Neuron (in vitro differentiated cells): ENCODE results near the gene EPHA4.

Experiments used
- H2AFZ ChIP-seq: one replicate; pipeline ENCODE4 v1.6.1; 2013; ENCODE audit warnings: low read depth, mild to moderate bottlenecking, inconsistent platforms, low read length, moderate library complexity
- H3K27me3 ChIP-seq: one replicate; pipeline ENCODE4 v1.6.1; 2013; ENCODE audit warnings: low read length; ENCODE audit not compliant: insufficient read depth
- H3K36me3 ChIP-seq: one replicate; pipeline ENCODE4 v1.6.1; 2013; ENCODE audit warnings: low read length; ENCODE audit not compliant: insufficient read depth
- H3K4me1 ChIP-seq: one replicate; pipeline ENCODE4 v1.6.1; 2013; ENCODE audit warnings: low read length; ENCODE audit not compliant: insufficient read depth
- H3K4me3 ChIP-seq: 2 replicates; pipeline ENCODE4 v1.5.1; 2013; ENCODE audit warnings: mild to moderate bottlenecking, low read length, moderate library complexity
- H3K9me3 ChIP-seq: one replicate; pipeline ENCODE4 v1.6.1; 2013; ENCODE audit warnings: low read length

EPHA4 gene

DNA sequence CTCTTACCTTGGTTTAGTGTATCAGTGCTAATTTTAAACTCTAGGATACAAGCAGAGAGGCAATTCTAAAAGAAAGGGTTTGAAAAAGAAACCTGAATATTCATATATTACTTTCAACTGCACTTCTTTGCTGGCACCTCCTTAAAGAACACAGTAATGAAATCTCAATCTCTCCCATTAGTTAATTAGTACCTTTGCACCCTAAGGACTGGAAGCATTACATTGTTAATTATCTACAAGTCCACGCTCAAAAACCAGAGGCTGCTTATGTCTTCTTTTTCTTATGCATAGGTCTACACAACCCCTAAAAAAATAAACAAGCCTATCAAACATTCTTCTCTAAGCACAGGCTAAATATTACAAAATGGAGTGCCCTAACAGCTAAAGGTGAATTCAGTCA, 20.2 kb downstream of the EPHA4 start:
- Histone ChIP-seq H3K36me3 (no peaks in the 10 kb centered on the region), H3K4me3 (no peak overlapping the region), H2AFZ (no peak overlapping the region), H3K27me3 (no peaks in the 10 kb centered on the region), H3K9me3 (peaks cover 2% of the 10 kb centered on the region), H3K4me1 (peaks cover 44% of the 10 kb centered on the region)

GRCh38 chr2:221549143-221549542, 23.0 kb downstream of the EPHA4 start:
- no peaks in the 10 kb centered on the region for H3K36me3 ChIP-seq
- H3K4me1 ChIP-seq = peaks cover 26% of the 10 kb centered on the region
- H2AFZ ChIP-seq = no peak overlapping the region
- no peaks in the 10 kb centered on the region for H3K27me3 ChIP-seq
- H3K4me3 ChIP-seq = no peak overlapping the region
- peaks cover 2% of the 10 kb centered on the region for H3K9me3 ChIP-seq

DNA sequence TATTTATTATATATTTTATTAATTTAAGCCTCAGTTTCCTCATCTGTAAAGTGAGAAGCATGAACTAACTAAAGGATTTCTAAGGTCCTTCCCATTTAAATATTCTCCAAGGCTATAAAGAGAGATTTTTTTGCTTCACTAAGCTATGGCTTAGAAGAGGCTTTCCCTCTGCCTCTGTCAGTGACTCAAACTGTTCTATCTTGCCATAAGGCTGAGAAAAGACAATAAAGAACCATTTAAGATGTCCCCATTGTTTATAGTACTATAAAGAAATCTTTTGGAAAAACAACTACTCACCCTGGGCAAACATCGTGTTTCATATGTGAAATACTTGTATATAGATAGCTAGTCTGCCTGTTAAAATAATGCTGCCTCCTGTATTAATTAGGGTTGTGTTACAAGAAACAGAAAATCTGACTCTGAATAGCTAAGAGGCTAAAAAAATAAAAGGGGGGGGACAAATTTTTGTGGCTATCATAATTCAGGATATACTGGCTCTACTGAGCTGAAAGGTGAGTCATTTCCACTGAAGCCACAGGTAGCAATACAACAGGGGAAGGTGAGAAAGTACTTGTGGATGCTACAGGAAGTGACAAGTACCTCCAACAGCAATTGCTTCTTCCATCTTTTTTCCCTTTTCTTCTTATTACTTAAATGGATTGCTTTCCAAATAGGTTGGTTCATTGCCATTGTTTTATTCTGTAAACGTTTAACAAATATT, 25.4 kb downstream of the EPHA4 start:
- Histone ChIP-seq H3K4me1 (peaks cover 1% of the 10 kb centered on the region), H2AFZ (no peak overlapping the region), H3K27me3 (no peaks in the 10 kb centered on the region), H3K4me3 (no peak overlapping the region), H3K9me3 (peaks cover 2% of the 10 kb centered on the region), H3K36me3 (no peaks in the 10 kb centered on the region)

- Histone ChIP-seq H3K27me3 (no peaks in the 10 kb centered on the region), H2AFZ (no peak overlapping the region), H3K4me3 (no peak overlapping the region), H3K4me1 (no peaks in the 10 kb centered on the region), H3K36me3 (no peaks in the 10 kb centered on the region), H3K9me3 (no peaks in the 10 kb centered on the region)
Measured at GRCh38 chr2:221541131-221541735, 30.9 kb downstream of the EPHA4 start.

- Histone ChIP-seq H3K27me3 (no peaks in the 10 kb centered on the region), H2AFZ (no peak overlapping the region), H3K36me3 (no peaks in the 10 kb centered on the region), H3K9me3 (no peaks in the 10 kb centered on the region), H3K4me1 (no peaks in the 10 kb centered on the region), H3K4me3 (no peak overlapping the region)
Measured at GRCh38 chr2:221539246-221539645, 32.9 kb downstream of the EPHA4 start.

GRCh38 chr2:221535824-221536223, 36.3 kb downstream of the EPHA4 start:
- no peak overlapping the region for H3K4me3 ChIP-seq
- no peaks in the 10 kb centered on the region for H3K27me3 ChIP-seq
- no peaks in the 10 kb centered on the region for H3K9me3 ChIP-seq
- no peaks in the 10 kb centered on the region for H3K36me3 ChIP-seq
- H2AFZ ChIP-seq = no peak overlapping the region
- H3K4me1 ChIP-seq = peaks cover 5% of the 10 kb centered on the region

DNA sequence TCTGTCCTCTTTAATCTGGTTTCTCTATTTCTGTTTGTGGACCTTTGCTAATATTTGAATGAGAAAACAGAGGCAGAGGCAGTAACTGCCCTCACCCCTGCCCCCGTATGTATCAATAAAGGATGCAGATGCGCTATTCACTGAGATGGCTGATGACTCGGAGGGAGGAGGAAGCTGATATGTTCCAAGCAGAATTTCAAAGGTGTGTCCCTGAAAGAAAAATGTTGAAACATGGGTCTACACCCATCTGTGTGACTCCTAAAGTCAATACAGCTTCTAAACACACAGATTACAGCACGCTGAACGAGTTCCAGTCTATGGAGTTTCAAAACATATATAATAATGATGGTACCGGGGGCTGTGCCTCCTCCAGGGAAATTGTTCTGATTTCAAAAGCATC, 38.8 kb downstream of the EPHA4 start:
- Histone ChIP-seq H2AFZ (no peak overlapping the region), H3K36me3 (no peaks in the 10 kb centered on the region), H3K4me3 (no peak overlapping the region), H3K27me3 (no peaks in the 10 kb centered on the region), H3K4me1 (peaks cover 5% of the 10 kb centered on the region), H3K9me3 (no peaks in the 10 kb centered on the region)

DNA sequence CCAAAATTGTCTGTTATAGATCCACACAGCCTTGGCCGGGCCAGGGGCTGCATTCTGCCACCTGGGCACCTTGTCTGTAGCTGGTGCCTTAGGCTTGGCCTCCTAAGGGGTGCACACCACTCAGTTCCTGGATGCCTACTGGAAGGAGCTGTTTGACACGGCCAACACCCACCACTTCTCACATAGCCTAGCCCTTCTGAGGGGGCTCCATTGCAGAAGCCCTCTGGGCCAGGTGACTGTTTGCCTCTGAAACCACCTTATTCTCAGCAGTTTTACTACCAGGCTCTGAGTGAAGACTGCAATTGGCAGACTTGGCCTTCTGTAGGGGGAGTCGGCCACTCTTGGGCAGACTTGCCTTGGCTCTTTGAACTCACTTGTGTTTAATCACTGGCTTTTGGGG, 39.5 kb downstream of the EPHA4 start:
- H3K27me3 ChIP-seq = no peaks in the 10 kb centered on the region
- H3K9me3 ChIP-seq = no peaks in the 10 kb centered on the region
- H3K36me3 ChIP-seq = no peaks in the 10 kb centered on the region
- H2AFZ ChIP-seq = no peak overlapping the region
- no peak overlapping the region for H3K4me3 ChIP-seq
- H3K4me1 ChIP-seq = peaks cover 5% of the 10 kb centered on the region

DNA sequence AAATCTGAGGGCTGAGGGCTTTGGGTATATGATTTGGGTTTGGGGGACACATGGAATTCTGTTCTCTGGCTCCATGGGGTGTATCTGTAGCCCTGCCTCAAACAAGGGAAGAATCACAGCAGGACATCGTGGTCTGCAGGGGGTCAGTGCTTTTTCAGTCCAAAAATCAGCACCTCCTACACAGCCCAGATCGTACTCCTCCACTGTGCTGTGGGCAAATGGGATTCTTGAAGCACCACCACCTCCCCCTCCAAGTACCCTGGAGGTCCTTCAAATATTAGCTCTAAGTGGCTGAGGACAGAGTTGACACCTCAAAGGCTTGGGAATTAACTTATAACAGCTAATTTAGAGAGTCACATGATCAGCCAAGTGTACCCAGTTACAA, 41.5 kb downstream of the EPHA4 start:
- peaks cover 5% of the 10 kb centered on the region for H3K4me1 ChIP-seq
- no peak overlapping the region for H2AFZ ChIP-seq
- H3K4me3 ChIP-seq = no peak overlapping the region
- no peaks in the 10 kb centered on the region for H3K36me3 ChIP-seq
- H3K9me3 ChIP-seq = no peaks in the 10 kb centered on the region
- no peaks in the 10 kb centered on the region for H3K27me3 ChIP-seq

DNA sequence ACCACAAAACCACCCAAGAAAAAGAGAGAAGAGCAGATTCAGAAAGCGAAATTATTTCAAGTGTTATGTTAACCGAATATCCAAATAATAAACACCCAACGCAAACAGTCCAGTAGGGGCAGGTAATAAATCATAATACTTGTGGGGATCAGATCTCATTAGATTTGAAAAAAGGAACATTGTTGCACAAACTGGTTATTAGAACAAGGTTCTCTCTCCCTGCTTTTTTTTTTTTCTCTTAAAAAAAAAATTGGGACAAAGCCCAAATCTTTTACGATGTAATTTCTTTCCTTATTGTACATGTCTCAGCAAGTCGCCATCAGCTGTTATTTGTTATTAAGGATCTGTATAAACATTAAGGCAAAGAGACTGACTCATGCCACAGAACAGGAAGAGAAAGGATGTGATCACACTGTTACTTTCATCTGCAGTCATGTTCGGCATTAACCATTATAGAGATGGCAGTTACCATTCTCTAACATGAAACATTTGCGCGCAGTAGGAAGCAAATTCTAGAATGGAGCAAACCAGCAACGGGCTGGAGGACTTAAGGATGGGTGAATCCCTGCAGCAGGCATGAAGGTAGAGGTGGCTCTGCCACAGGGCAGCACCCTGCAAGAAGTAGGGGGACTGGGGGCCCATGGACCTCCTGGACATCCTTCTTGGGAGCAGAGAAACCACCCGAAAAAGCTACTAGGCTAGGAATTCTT, 42.0 kb downstream of the EPHA4 start:
- no peaks in the 10 kb centered on the region for H3K36me3 ChIP-seq
- no peaks in the 10 kb centered on the region for H3K27me3 ChIP-seq
- H3K4me3 ChIP-seq = no peak overlapping the region
- no peaks in the 10 kb centered on the region for H3K9me3 ChIP-seq
- peaks cover 5% of the 10 kb centered on the region for H3K4me1 ChIP-seq
- no peak overlapping the region for H2AFZ ChIP-seq

DNA sequence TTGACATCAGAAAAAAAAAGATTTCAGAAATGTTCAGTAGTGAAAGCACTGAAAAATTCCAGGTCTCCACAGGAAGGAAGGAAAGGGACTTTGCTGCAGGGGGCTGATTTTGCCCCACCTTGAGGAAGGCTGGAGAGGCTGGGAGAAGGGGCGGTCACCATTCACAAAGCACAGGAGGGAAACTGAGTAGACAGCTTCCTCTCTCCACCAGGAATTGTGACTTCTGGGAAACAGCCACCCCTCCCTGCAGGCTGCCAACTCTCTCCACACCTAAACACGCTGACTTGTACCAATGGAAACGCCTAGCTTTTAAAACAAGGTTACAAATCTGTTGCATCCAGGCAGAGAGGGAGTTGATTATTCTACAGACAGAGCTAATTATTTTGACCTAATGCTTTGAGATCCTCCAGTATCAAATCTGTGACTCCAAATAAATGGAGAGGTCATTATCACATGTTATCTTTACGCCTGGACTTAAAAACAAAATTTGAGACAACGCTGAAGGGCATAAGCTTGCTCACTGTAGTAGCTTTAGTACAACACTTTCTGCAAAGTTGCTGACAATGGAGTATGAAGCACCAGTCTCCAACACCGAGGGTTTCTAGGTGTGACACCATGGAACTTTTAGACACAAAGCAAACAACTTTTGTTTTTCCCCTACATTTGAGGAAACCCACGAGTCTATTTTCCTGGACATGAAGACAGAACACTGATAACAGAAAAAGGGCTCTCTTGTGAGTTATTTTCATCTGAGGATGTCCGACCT, 42.7 kb downstream of the EPHA4 start:
- Histone ChIP-seq H3K36me3 (no peaks in the 10 kb centered on the region), H3K9me3 (no peaks in the 10 kb centered on the region), H2AFZ (no peak overlapping the region), H3K4me3 (no peak overlapping the region), H3K27me3 (no peaks in the 10 kb centered on the region), H3K4me1 (peaks cover 5% of the 10 kb centered on the region)

- Histone ChIP-seq H3K4me1 (peaks cover 2% of the 10 kb centered on the region), H3K36me3 (no peaks in the 10 kb centered on the region), H3K4me3 (no peak overlapping the region), H2AFZ (no peak overlapping the region), H3K9me3 (no peaks in the 10 kb centered on the region), H3K27me3 (no peaks in the 10 kb centered on the region)
Measured at GRCh38 chr2:221527776-221528309, 44.3 kb downstream of the EPHA4 start.

DNA sequence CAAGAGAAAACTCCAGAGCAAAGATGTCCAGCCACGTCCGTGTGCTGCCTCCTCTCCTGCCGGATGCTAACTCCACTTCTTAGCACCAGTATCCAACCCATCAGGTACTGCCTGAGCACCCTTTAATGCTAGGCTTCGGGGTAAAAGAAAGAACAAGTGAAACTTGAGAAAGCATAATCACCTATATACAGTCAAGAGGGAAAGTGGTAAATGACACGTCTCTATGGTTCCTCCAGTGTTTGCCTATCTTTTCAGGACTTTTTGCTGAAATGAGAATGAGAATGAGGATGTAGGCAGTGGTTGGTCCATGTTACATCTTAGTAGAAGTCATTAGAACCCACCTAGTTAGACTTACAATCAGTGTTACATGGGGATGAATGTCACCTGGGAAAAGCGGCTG, 47.9 kb downstream of the EPHA4 start:
- Histone ChIP-seq H3K27me3 (no peaks in the 10 kb centered on the region), H3K4me1 (peaks cover 5% of the 10 kb centered on the region), H3K9me3 (no peaks in the 10 kb centered on the region), H2AFZ (no peak overlapping the region), H3K36me3 (no peaks in the 10 kb centered on the region), H3K4me3 (no peak overlapping the region)
